RKO (cell line): ENCODE measurements around the gene CKB.
A peak's percentile ranks its signal among the peaks of the same experiment; 100 is the strongest.

Experiments used
- DNase-seq: peaks from one replicate; pipeline ENCODE4 v3.0.0-alpha.2; 2016; ENCODE audit warnings: low spot score

Gene CKB

GRCh38 chr14:103537175-103537990, 14.8 kb upstream of the CKB start:
- peak; percentile 57 for DNase-seq

- no peak for DNase-seq
These were observed 14.1 kb upstream of the CKB start for GRCh38 chr14:103536693-103537092.

GRCh38 chr14:103535891-103536565, 13.4 kb upstream of the CKB start:
- no peak for DNase-seq

- no peak for DNase-seq
These were observed 12.7 kb upstream of the CKB start for GRCh38 chr14:103535081-103535890.

GRCh38 chr14:103534576-103535061, 12.0 kb upstream of the CKB start:
- no peak for DNase-seq

- DNase-seq: no peak
These were observed 11.5 kb upstream of the CKB start for GRCh38 chr14:103533999-103534575.

GRCh38 chr14:103533137-103533998, 10.7 kb upstream of the CKB start:
- no peak for DNase-seq

GRCh38 chr14:103532216-103533136, 9.8 kb upstream of the CKB start:
- no peak for DNase-seq

GRCh38 chr14:103531421-103532215, 9.0 kb upstream of the CKB start:
- DNase-seq: no peak

GRCh38 chr14:103530831-103531230, 8.2 kb upstream of the CKB start:
- DNase-seq: no peak

- peak; percentile 40 for DNase-seq
These were observed 7.8 kb upstream of the CKB start for GRCh38 chr14:103530390-103530789.

- DNase-seq: peak; percentile 32
These were observed 7.0 kb upstream of the CKB start for GRCh38 chr14:103529383-103530365.

- DNase-seq: peak; percentile 89
These were observed 6.2 kb upstream of the CKB start, which contains the start of gene TRMT61A for GRCh38 chr14:103528587-103529382. TRMT61A (plus strand) TSS chr14:103529196; CDS start chr14:103529979, 783 bp downstream.

GRCh38 chr14:103528146-103528586, 5.5 kb upstream of the CKB start:
- DNase-seq: no peak

GRCh38 chr14:103527408-103528145, 4.9 kb upstream of the CKB start:
- DNase-seq: no peak

GRCh38 chr14:103526914-103527248, 4.3 kb upstream of the CKB start:
- no peak for DNase-seq
